Neural progenitor cell (in vitro differentiated cells): ENCODE measurements around the gene ATG16L1. TPM values are rescaled to one million over a fixed set of nuclear protein-coding genes. Genes with fewer than 3 reads are reported as not detected.

Source experiments
- DNase-seq: peaks from one replicate; pipeline ENCODE4 v3.0.0-alpha.2; 2016; ENCODE audit warnings: low spot score
- H2AFZ ChIP-seq: fragments of 200-600 bp; sonication (generic); replicated peaks from 2 replicates; pipeline ENCODE4 v1.6.1; 2016; ENCODE audit warnings: antibody characterized with exemption
- H3F3A ChIP-seq: fragments of 200-600 bp; sonication (generic); 2 replicates; pipeline ENCODE4 v1.6.1; 2016; ENCODE audit warnings: antibody characterized with exemption, low read depth
- H3K27ac ChIP-seq: fragments of 200-600 bp; sonication (generic); 2 replicates; pipeline ENCODE4 v1.5.1; 2016; ENCODE audit warnings: mild to moderate bottlenecking
- H3K27me3 ChIP-seq: fragments of 200-600 bp; sonication (generic); 2 replicates; pipeline ENCODE4 v1.6.1; 2016; ENCODE audit warnings: mild to moderate bottlenecking, moderate library complexity
- H3K36me3 ChIP-seq: fragments of 200-600 bp; sonication (generic); 2 replicates; pipeline ENCODE4 v1.5.1; 2016
- H3K4me1 ChIP-seq: fragments of 200-600 bp; sonication (generic); 2 replicates; pipeline ENCODE4 v1.6.1; 2016; ENCODE audit warnings: mixed run types
- H3K4me2 ChIP-seq: fragments of 200-600 bp; sonication (generic); 2 replicates; pipeline ENCODE4 v1.6.1; 2016
- H3K4me3 ChIP-seq: fragments of 200-600 bp; sonication (generic); 2 replicates; pipeline ENCODE4 v1.5.1; 2016
- H3K79me2 ChIP-seq: fragments of 200-600 bp; sonication (generic); 2 replicates; pipeline ENCODE4 v1.6.1; 2016; ENCODE audit warnings: low read depth
- H3K9ac ChIP-seq: fragments of 200-600 bp; sonication (generic); 2 replicates; pipeline ENCODE4 v1.6.1; 2016
- H3K9me3 ChIP-seq: fragments of 200-600 bp; sonication (generic); 2 replicates; pipeline ENCODE4 v1.5.1; 2016; ENCODE audit warnings: low read depth
- H4K20me1 ChIP-seq: fragments of 200-600 bp; sonication (generic); 2 replicates; pipeline ENCODE4 v1.6.1; 2016; ENCODE audit warnings: low read depth
- H3K27ac Mint-ChIP-seq: 3 replicates; pipeline ENCODE4 v1.8.0; 2021; ENCODE audit warnings: mixed read lengths
- H3K27me3 Mint-ChIP-seq: 2 replicates; pipeline ENCODE4 v1.8.0; 2022; ENCODE audit warnings: low read depth, mild to moderate bottlenecking, inconsistent platforms, moderate library complexity, mixed read lengths; ENCODE audit not compliant: insufficient read depth
- H3K36me3 Mint-ChIP-seq: 3 replicates; pipeline ENCODE4 v1.8.0; 2021; ENCODE audit warnings: mixed read lengths
- H3K4me1 Mint-ChIP-seq: 3 replicates; pipeline ENCODE4 v1.8.0; 2021; ENCODE audit warnings: mixed read lengths
- H3K4me3 Mint-ChIP-seq: 3 replicates; pipeline ENCODE4 v1.8.0; 2021; ENCODE audit warnings: mild to moderate bottlenecking, moderate library complexity, mixed read lengths
- H3K9me3 Mint-ChIP-seq: 3 replicates; pipeline ENCODE4 v1.8.0; 2020; ENCODE audit warnings: mixed read lengths
- CTCF ChIP-seq: fragments of 200-600 bp; sonication (generic); IDR thresholded peaks from 2 replicates; pipeline ENCODE4 v1.5.1; 2017; ENCODE audit warnings: antibody characterized with exemption, mild to moderate bottlenecking
- EZH2 ChIP-seq: fragments of 200-600 bp; sonication (generic); IDR thresholded peaks from 2 replicates; pipeline ENCODE4 v1.6.1; 2017; ENCODE audit warnings: antibody characterized with exemption, mild to moderate bottlenecking, moderate library complexity
- EZH2phosphoT487 ChIP-seq: fragments of 200-600 bp; sonication (generic); IDR thresholded peaks from 2 replicates; pipeline ENCODE4 v1.6.1; 2017; ENCODE audit warnings: antibody characterized with exemption
- total RNA-seq: library from RNA; depleted of rRNA; stranded (reverse); fragments of >200 nt; gene quantifications from 2 replicates; pipeline ENCODE4 v1.2.3, GENCODE V29; 2015; ENCODE audit warnings: low replicate concordance

The ATG16L1 gene
- total RNA-seq, 1 donor from 2014 or later, result 25.3 TPM

- Histone ChIP-seq H4K20me1 (no peaks in the 10 kb centered on the region), H3K4me1 (peaks cover 6% of the 10 kb centered on the region), H3K4me2 (no peak overlapping the region), H3K36me3 (no peaks in the 10 kb centered on the region), H3K9me3 (no peaks in the 10 kb centered on the region), H3K27me3 (no peaks in the 10 kb centered on the region), H3K9ac (no peak overlapping the region), H3K79me2 (no peaks in the 10 kb centered on the region), H3F3A (peaks cover 2% of the 10 kb centered on the region), H2AFZ (no peak overlapping the region), H3K4me3 (no peak overlapping the region), H3K27ac (no peak overlapping the region)
- peaks cover 18% of the 10 kb centered on the region for H3K9me3 Mint-ChIP-seq
- H3K36me3 Mint-ChIP-seq, result no peaks in the 10 kb centered on the region
- DNase-seq, result no peak
- peak overlapping the region; percentile 46 for H3K4me3 Mint-ChIP-seq
- H3K4me1 Mint-ChIP-seq, result peaks cover 13% of the 10 kb centered on the region
- H3K27ac Mint-ChIP-seq, result no peak overlapping the region
- TF ChIP-seq EZH2 (no peak), CTCF (no peak), EZH2phosphoT487 (no peak)
- H3K27me3 Mint-ChIP-seq, result peaks cover 16% of the 10 kb centered on the region
Measured at GRCh38 chr2:233204286-233204936, 47.1 kb upstream of the ATG16L1 start.

GRCh38 chr2:233208382-233209116, 42.9 kb upstream of the ATG16L1 start:
- H2AFZ ChIP-seq, result no peak overlapping the region

GRCh38 chr2:233209117-233209532, 42.3 kb upstream of the ATG16L1 start:
- Mint-ChIP-seq H3K4me3 (peak overlapping the region; percentile 63), H3K27me3 (peaks cover 25% of the 10 kb centered on the region), H3K4me1 (peaks cover 26% of the 10 kb centered on the region), H3K9me3 (peaks cover 2% of the 10 kb centered on the region), H3K36me3 (no peaks in the 10 kb centered on the region), H3K27ac (peak overlapping the region; percentile 24)
- Histone ChIP-seq H3F3A (peaks cover 10% of the 10 kb centered on the region), H3K9ac (no peak overlapping the region), H4K20me1 (no peaks in the 10 kb centered on the region), H3K4me1 (peaks cover 11% of the 10 kb centered on the region), H3K27ac (no peak overlapping the region), H2AFZ (no peak overlapping the region), H3K9me3 (no peaks in the 10 kb centered on the region), H3K27me3 (no peaks in the 10 kb centered on the region), H3K4me3 (no peak overlapping the region), H3K79me2 (no peaks in the 10 kb centered on the region), H3K4me2 (peak overlapping the region; percentile 67), H3K36me3 (no peaks in the 10 kb centered on the region)
- no peak for TF ChIP-seq CTCF
- TF ChIP-seq EZH2phosphoT487, result no peak
- TF ChIP-seq EZH2, result no peak
- DNase-seq, result no peak

More at GRCh38 chr2:233208382-233209116, 42.9 kb upstream of the ATG16L1 start:
- Histone ChIP-seq H3K4me1 (peaks cover 11% of the 10 kb centered on the region), H3K9ac (no peak overlapping the region), H3K9me3 (no peaks in the 10 kb centered on the region), H3K36me3 (no peaks in the 10 kb centered on the region), H4K20me1 (no peaks in the 10 kb centered on the region), H3F3A (peaks cover 10% of the 10 kb centered on the region), H3K4me3 (no peak overlapping the region), H3K79me2 (no peaks in the 10 kb centered on the region), H3K4me2 (no peak overlapping the region), H3K27ac (no peak overlapping the region), H3K27me3 (no peaks in the 10 kb centered on the region)
- Mint-ChIP-seq H3K27ac (no peak overlapping the region), H3K4me3 (peak overlapping the region; percentile 63), H3K36me3 (no peaks in the 10 kb centered on the region), H3K27me3 (peaks cover 29% of the 10 kb centered on the region), H3K4me1 (peaks cover 26% of the 10 kb centered on the region), H3K9me3 (peaks cover 7% of the 10 kb centered on the region)
- no peak for DNase-seq
- TF ChIP-seq CTCF, result no peak
- TF ChIP-seq EZH2phosphoT487, result no peak
- no peak for TF ChIP-seq EZH2
